HG02763 (cell line): ENCODE data around the gene ERG.

Experiments used
- ATAC-seq: cut with Tn5 transposase; IDR thresholded peaks from one replicate; pipeline ENCODE4 v1.9.1; 2021; ENCODE audit warnings: mild to moderate bottlenecking, moderate library complexity; ENCODE audit not compliant: unreplicated experiment

Gene ERG

GRCh38 chr21:38341546-38342012 lies 156.7 kb downstream of the ERG start:
- no peak for ATAC-seq

DNA sequence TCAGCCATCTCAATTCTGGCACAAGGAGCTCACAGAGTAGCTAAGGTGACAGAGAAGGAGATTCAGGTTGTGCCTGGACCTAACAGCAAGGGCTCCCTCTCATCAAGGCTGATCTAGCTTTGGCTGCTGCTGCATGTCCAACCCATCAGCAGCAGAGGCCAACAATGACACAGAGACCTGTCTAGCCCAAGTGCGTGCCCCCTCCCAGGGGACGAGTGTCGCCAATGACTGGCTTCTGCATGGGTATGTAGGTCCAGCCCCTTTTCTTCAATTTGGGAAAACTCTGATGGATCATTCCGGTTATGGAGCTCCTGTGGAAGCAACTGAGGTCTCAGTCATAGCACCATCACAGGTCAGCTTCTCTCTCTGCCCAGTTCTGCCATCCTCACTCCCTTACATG lies 158.1 kb downstream of the ERG start:
- ATAC-seq: no peak

GRCh38 chr21:38337793-38338192 lies 160.5 kb downstream of the ERG start:
- no peak for ATAC-seq

- no peak for ATAC-seq
These were observed 163.4 kb downstream of the ERG start for GRCh38 chr21:38334866-38335265.

DNA sequence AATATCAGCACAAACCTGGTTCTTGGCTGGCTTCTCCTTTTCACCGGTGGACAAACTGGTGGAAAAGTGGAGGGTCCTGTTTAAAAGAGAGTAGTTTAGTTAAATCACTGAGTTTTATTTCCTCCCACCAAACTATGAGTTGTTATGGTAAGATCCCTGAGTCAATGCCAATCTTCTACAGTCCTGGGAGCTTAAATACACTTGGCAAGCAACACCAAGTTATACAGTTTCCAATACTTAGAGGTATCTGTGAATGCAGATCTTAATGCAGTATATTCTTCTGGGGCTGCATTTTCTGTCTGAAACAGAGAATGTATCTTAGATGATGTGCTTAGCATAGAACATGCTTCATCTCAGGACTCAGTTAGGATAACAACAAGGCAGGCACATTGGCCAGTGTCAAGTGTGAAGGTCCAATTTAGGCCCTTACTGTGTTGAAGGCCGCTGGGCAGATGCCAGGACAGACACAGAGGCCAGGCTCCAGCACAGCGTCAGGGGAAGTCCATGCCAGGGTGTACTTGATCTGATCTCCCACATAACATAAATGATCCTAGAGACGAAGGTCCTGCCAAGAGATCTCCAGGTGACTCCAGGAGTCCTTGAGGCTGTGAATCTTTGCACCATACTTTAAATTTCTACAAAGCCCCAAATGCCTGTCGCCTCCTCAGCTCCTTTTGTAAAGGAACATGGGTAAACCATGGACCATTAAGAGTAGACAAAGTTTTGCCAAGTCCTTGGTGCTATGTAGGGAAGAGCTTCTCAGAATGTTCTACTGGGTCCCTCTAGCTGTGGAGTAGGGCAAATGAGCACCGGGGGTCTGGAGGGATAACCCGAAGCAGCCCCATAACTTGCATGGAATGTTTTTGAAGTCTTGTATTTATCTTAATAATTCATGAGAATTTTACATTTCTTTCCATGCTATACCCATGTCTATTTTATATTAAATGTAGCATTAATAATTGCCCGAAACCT lies 164.7 kb downstream of the ERG start:
- no peak for ATAC-seq

- ATAC-seq: no peak
These were observed 167.6 kb downstream of the ERG start for GRCh38 chr21:38330666-38331065.
